Fibroblast of skin of right biceps (primary cell): ENCODE measurements around the gene PLA2G4C.

Source experiments
- DNase-seq: peaks from one replicate; pipeline ENCODE4 v3.0.0-alpha.2; 2013

PLA2G4C gene

DNA sequence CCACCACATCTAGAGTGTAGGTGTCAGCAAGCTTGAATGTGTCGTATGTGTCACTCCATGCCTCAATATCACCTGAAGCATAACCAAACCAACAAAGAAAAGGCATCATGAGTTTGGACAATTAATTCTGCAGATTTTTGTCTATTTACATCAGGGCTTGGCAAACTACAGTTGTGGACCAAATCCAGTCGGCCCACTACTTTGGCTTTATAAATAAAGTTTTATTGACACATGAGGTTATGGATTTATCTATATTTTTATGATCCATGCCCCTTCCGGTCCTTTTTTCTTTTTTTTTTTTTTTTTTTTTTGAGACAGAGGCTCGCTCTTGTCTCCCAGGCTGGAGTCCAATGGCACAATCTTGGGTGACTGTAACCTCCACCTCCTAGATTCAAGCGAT is 57.5 kb downstream of the PLA2G4C start:
- DNase-seq = no peak

DNA sequence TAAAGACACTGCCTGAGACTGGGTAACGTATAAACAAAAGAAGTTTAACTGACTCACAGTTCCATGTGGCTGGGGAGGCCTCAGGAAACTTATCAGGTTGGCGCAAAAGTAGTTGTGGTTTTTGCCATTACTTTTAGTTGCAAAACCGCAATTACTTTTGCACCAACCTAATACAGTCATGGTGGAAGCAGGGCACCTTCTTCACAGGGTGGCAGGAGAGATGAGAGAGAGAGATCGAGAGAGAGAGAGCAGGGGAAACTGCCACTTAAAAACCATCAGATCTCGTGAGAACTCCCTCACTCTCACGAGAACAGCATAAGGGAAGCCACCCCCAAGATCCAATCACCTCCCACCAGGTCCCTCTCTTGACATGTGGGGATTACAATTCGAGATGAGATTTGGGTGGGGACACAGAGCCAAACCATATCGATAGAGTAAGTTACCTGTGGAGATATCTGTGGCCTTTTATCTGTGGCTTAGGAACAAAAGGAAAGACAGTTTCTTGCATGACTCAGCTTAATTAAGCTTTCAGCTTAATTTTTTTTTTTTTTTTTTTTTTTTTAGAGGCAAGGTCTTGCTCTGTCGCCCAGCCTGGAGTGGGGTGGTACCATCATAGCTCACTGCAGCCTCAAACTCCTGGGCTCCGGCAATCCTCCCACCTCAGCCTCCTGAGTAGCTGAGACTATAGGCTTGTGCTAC is 59.1 kb downstream of the PLA2G4C start:
- no peak for DNase-seq

DNA sequence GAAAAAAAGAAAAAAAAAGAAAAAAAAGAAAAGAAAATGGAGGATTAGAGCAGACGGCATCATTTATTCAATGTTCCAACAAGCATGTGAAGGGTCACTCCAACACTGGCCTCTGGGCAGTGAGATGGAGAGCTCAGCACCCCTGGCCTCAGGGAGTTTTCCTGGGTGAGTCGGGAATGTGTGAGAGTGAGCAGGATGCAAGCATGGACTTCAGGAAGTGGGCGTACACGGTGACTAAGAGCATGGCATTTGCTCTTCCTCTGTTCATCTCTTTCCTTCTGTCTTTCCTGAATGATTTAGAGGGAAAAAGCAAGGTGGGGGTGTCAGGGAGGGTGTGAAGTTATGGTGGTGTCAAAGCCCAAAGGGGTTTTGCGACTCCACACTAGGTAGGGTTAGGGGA is 66.1 kb downstream of the PLA2G4C start:
- no peak for DNase-seq

DNA sequence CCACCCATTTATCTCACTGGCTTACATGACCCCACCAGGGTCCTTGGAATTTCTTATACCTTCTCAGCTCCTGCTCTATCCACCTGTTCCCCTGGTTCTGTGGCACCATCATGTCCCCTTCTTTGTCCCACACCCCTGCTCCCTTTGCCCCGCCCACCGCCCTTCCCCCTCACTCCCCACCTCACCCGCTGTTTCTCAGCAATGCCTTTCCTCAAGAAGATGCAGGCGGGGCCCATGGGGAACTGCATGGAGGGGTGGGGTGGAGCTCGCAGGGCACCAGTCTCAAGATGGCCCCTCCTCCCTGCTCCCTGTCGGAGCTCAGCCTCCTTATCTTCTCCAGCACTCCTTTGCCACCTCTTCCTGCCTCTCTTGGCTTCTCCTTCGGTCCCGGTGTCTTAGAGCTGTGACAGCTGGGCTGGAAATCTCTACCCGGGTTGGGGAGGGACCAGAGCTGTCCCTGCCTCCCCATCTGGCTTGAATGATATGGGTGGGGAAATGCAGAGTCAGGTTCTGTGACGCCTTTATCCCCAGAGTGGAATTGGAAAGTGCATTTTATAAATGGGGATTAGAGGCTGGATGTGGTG is 66.8 kb downstream of the PLA2G4C start, which contains the start of gene CABP5:
CABP5 (minus strand) TSS at position 405 of the 584 bp plus-strand sequence; CDS start at position 248, 157 bp downstream.
- no peak for DNase-seq

DNA sequence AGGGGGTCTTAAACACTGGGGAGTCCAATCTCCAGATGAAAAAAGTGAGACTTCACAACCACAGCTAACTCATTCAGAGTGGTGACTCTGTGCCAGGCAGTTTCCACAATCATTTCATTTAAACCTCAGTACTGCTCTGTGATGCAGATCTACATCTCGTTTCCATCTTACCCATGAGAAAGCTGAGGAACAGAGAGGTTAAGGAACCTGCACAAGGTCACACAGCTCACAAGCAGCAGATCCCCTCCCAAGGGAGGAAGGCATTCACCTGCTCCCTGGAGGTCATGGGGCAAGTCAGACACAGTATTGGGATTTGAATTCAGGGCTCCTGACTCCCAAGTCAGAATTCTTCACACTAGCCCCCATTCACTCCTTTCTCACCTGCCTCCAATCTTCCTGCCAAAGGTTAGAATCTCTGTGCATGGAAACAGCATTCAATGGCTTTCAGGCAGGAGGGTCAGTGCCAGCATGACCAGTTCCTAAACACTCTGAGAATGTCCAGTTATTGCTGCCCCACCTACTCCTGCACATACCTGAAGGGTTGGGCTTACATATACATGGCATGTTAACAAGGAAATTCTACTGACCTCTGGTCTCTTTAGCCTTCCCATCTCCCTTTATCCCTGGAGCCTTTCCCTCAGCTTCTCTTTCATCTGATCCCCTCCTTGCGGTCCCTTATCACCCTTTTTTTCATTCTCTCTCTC is 68.6 kb downstream of the PLA2G4C start:
- no peak for DNase-seq

DNA sequence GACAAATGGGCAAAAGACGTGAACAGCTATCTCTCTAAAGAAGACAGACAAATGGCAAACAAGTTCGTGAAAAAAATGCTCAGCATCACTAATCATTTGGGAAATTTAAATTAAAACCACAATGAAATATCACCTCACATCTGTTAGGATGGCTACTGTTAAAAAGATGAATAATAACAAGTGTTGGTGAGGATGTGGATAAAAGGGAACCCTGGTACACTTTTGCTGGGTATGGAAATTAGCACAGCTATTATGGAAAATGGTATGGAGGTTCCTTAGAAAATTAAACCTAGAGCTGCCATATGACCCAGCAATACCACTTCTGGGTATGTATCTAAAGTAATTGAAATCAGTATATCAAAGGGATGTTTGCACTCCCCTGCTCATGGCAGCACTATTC is 73.9 kb downstream of the PLA2G4C start:
- no peak for DNase-seq

DNA sequence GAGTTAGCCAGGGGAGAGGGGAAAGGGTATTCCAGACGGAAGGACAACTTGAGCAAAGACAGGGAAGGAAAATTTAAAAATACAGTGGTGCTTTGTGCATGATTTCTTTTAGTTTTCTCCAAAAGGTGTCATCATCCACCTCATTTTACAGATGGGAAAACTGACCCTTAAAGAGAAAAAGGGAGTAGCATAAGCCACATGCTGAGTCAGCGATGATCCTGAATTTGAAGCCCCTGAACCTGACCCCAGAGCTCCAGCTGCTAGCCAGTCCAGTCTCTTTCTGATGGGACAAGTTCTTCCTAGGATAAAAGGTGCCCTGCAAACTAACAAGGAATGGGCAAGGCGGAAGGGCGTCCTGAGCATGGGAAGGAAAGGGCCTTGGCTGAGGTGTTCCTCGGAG is 77.0 kb downstream of the PLA2G4C start:
- DNase-seq = no peak

DNA sequence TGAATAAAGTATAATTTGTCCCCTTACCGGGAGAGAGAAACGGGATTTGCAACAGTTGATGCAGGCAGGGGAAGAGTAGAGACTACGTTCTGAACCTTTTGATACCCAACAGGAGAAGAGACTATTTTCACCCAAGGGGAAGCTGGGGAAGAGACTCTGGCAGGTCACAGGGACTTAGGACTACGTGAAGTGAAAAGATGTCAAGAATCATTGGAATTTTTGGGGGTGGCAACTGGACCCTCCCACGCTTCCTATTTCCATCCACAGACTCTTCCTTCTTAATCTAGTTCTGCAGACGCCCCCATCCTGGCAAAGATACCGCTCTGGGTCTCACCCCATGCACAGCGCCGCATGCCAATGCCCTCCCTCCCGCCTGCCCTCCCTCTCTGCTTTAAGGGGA is 80.5 kb downstream of the PLA2G4C start:
- DNase-seq = no peak

DNA sequence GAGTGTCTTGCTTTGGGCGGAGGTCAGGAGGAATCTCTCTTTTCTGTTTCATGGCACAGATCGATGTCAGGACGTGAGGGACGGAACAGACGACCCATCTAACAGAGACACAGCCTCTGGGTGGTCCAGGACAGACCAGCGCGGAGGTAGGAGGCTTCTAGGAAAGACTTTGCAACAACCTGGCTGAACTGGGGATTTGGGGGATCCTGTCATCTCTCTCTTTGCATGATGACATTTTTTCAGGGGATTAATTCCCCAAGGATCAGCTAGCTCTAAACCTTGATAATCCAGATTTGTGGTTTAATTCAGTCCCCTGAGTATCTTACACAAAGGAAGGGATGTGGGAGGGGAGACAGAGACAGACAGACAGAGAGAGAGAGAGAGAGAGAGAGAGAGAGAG is 81.2 kb downstream of the PLA2G4C start:
- DNase-seq = no peak

DNA sequence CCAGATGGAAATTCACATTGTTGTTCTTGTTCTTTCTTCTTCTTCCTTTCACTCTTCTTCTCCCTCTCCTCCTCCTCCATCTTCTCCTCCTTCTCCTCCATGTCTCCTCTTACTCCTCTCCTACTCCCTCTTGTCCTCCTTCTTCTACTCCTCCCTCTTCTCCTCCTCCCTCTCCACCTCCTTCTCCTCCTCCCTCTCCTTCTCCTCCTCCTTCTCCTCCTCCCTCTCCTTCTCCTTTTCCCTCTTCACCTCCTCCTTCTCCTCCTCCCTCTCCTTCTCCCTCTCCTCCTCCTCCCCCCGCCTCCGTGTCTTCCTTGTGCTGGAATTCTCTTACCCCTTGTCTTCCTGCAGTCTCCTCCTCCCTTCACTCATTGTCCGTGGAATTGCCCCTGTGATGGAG is 85.1 kb downstream of the PLA2G4C start:
- DNase-seq = no peak

DNA sequence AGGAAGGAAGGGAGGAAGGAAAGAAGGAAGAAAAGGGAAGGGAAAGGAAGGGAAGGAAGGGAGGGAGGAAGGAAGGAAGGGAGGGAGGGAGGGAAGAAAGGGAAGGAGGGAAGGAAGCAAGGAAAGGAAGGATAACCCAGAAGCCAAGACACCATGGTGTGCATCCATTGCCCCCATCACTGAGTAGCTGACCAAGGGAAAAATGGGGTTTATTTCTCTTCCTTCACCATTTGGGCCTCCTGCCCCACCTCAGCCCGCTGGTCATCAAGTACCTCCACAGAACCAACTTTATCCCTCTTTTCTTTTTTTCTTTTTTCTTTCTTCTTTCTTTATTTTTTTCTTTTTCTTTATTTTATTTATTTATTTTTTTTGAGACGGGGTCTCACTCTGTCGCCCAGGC is 87.1 kb downstream of the PLA2G4C start:
- DNase-seq = no peak

DNA sequence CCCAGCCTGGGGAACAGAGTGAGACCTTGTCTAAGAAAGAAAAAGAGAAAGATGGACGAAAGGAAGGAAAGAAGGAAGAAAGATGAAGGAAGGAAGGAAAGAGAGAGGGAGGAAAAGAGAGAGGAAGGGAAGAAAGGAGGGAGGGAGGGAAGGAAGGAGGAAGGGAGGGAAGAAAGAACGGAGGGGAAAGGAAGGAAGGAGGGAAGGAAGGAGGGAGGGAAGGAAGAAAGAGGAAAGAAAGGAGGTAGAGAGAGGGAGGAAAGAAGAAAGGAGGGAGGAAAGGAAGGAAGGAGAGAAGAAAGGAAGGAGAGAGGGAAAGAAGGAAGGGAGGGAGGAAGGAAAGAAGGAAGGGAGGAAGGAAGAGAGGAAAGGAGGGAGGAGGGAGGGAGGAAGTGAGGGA is 87.6 kb downstream of the PLA2G4C start:
- no peak for DNase-seq

DNA sequence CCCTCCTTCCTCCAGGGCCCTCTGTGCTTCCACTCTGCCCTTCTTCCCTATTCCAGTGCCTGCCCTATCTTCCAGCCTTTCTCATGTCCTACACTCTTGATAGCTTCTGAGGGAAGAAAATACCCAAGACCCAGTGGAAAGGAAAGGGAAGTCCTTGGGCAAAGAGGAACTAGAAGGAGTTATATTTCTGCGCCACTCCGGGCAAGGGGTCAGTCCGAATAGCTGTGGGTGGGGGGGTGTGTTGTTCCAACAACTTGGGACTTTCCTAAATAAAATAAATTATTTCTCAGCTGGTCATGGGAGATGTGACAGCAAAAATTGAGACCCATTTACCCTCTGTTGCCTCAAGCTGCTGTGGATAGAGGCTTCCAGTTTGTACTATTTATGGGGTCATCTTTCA is 89.9 kb downstream of the PLA2G4C start:
- no peak for DNase-seq

DNA sequence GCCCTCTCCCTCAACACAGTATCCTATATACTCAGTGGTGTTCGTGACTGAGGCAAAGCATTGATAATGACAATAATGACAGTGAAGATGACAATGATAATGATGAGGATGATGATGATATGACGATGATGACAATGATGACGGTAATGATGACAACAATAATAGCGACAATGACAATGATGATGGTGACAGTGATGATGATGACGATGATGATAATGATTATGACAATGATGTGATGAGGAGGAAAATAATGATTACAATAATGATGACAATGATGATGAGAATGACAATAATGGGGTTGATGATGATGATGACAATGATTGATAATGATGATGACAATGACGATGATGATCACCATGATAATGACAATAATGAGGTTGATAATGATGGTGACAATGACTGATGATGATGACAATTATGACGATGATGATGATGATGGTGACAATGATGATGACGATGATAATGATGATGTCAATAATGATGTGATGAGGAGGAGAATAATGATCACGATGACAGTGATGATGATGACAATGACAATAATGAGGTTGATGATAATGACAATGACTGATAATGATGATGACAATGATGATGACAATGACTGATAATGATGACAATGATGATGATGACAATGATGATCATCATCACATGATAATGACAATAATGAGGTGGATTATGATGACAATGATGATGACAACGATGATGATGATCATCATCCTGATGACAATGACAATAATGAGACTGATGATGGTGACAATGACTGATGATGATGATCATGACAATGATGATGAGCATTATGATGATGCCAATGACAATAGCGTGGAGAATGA is 99.5 kb downstream of the PLA2G4C start:
- no peak for DNase-seq

DNA sequence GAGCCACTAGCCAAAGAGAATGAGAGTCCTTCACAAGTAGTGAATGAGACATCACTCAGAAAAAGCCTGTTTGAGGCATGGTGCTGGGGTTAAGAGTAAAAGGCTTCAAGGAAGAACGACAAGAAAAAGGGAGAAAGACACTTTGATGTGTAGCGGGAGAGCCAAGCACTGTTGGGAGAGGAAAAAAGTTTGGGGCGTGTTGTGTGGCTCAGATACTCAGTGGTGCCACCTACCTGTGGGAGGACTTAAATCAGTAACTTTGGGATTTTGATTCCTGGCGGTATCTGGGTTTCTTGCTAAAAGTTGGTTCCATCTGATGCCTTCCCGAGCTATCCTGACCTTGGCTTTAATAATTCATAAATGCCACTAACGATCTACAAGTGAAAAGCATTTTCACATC is 103.9 kb downstream of the PLA2G4C start:
- no peak for DNase-seq

DNA sequence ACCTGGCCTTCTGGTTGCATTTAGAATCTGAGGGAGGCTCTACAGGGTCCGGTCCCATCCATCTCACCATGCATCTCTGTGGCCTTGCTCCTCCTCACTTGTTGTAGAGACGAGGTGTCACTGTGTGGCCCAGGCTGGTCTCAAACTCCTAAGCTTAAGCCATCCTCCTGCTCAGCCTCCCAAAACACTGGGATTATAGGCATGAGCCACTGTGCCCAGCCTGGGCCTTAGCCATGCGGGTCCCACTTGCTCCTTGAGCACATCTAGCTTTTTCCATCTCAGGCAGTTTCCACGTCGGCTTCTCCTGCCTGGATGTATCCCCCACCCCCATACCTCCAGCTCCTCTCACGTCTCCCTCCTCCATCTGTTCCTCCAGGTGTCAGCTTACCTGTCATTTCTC is 106.4 kb downstream of the PLA2G4C start:
- DNase-seq = no peak

DNA sequence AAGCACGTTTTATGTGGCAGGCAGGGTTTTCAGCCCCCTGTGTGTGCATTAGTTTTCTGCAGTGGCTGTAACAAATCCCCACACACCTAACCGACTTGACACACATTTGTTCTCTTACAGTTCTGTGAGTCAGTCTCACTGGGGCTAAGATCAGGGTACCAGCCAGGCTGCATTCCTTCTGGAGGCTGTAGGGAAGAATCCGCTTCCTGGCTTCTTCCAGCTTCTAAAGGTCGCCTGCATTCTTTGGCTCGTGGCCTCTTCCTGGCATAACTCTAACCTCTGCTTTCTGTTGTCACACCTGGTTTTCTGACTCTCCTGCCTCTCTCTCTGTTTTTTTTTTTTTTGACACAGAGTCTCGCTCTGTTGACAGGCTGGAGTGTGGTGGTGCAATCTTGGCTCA is 109.8 kb downstream of the PLA2G4C start:
- DNase-seq = no peak

DNA sequence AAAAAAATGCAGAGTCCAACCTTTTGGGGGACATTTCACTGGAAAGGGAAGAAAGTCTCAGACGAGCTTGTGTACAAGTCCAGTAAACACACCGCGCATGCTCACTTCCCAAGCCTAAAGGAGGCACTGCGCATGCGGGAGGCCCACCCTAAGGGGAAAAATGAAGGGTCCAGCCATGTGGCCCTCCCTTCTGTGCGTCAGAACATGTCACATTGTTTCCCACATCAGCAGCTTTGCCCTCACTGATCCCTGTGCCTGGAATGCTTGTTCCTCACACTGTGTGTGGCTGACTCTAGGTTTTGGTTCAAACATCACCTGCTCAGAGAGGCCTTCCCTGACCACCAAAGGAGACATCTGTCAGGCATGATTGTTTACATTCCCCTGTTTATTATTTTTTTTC is 111.8 kb downstream of the PLA2G4C start:
- no peak for DNase-seq
